Measurements from ENCODE around the gene PDXK.
"Not testable (repeated sequence)": the region's sequence is repeated elsewhere in the genome, so short reads cannot be mapped to it uniquely, and the experiment has no call there.

The PDXK gene

GRCh38 chr21:43697758-43698643, 20.9 kb upstream of the PDXK start:
- FAIRE-seq (no peak), DNase-seq (ENCODE audit: low spot score) (no peak)

DNA sequence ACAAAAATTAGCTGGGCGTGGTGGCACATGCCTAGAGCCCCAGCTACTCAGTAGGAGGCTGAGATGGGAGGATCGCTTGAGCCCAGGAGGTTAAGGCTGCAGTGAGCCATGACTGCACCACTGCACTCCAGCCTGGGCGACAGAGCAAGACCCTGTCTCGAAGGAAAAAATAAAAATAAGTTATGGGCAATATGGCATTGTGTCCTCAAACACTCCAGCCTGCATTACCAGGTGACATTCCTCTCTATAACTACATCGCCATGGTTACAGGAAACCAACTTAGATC, 19.5 kb upstream of the PDXK start:
- not testable (repeated sequence) for DNase-seq (ENCODE audit: low spot score); FAIRE-seq

DNA sequence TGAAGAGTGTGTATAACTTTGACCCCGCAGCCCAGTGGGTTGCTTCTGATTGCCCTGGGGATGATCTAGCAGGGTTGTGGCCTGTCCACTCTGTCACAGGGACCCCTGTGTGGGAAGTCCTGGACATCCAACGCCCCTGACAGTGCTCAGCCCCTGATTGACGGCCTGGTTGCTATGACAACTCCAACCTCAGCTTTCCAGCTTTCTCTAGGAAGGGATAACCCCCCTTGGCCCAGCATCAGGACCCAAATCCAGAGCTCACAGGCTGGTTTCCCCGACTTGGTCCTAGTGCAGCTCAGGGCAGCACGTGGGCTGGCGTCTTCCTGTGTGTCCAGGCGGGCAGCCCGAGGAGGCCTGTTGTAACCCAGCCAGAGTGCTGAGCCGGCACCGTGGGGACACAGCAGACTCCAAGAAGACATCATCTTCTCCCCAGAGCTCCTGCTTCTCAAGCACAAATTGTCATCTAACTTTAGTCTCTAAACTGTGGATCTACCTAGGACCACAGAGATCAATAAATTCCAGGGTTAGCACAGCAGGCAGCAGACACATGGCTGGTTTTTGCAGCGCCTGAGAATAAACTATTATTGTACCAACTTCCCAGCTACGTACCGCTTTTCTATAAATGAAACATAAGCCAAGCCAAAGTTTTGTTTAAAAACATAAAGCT, 18.9 kb upstream of the PDXK start:
- no peak for FAIRE-seq

DNA sequence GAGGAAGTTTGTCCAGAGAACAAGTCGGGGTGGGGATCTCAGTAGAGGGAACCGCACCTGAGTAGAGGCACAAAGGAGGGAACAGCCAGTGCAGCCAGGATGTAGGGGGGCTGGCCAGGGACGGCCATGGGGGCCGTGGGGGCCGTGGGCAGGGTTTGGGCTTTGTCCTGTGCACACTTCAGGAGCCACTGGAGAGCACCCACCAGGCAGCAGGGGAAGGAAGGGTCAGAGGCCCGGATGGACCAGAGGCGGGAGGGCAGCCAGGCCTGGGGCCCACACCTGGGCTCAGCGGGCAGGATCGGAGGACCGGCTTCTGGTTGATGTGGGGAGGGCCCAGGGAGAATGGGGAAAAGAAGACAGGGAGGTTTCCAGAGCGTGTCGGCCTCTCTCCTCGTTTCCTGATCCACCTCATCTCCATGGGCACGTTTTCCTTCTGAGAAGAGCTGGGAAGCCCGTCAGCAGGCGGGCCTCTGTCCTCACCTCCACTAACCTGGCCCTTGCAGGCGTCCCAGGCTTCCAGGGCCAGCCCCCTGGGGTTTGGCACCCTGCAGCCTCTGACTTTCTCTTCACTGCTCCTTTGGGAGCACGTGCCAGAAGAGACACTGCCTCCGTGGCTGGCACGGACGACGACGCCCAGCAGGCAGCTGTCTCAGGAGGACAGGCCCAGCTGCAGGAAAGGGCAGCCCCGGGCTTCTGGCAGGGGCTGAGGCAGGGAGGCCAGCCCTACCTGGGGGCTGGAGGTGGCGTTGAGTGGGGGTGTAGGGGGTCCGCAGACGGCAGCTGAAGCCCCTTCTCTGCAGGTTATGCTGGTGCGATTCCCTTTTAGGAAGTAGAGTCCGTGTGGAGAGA, 16.8 kb upstream of the PDXK start:
- DNase-seq (ENCODE audit: low spot score) (no peak), FAIRE-seq (no peak)

More for the DNA sequence above, 18.9 kb upstream of the PDXK start:
- no peak for DNase-seq (ENCODE audit: low spot score)

GRCh38 chr21:43702785-43703034, 16.2 kb upstream of the PDXK start:
- FAIRE-seq (no peak), DNase-seq (ENCODE audit: low spot score) (no peak)

DNA sequence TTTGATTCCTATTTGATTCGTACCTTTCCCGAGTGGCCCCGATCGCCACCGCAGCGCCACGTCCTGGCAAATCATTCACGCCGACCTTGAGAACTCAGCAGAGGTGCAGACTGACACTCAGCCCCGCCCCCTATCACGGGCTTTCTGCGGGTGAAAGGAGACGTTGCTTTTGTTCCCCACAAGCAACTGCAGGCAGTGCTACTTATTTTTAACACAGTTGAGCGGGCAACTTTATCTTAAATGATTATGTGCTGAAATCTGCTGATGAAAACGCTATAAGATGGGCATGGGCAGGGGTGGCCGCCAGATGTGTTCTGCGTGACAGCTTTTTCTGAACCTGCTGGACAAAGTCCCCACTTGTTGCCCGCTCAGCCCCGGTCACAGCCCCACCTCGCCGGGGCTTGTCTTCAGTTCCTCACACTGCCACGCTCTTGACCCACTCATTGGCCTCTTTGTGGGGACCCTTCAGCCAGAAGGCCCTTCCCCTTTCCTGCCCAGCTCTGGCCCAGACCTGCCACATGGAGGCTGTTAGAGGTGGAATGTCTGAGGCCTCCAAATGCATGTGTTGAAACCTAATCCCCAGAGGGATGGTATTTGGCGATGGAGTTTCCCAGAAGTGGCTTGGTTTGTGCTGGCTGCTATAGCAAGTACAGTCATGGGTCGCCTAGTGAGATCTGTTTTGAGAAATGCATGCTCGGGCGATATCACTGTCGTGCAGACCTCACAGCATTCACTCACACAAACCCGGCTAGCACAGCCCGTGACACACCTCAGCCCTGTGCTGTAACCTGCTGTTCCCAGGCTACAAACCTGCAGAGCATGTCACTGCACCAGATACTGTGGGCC, 15.7 kb upstream of the PDXK start:
- no peak for DNase-seq (ENCODE audit: low spot score)
- no peak for FAIRE-seq

DNA sequence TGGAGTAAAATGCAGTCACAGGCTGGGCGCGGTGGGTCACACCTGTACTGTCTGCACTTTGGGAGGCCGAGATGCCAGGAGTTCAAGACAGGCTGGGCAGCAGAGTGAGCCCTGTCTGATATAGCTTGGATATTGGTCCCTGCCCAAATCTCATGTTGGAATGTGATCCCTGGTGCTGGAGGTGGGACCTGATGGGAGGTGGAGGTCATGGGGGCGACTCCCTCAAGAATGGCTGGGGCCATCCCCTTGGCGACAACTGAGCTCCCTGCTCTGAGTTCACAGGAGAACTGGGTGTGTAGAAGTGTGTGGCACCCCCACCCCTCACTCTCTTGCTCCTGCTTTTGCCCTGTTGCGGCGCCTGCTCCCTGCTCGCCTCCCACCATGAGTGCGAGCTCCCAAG, 11.5 kb upstream of the PDXK start:
- FAIRE-seq = no peak
- no peak for DNase-seq (ENCODE audit: low spot score)

GRCh38 chr21:43708745-43709381, 10.1 kb upstream of the PDXK start:
- FAIRE-seq (no peak), DNase-seq (ENCODE audit: low spot score) (no peak)

DNA sequence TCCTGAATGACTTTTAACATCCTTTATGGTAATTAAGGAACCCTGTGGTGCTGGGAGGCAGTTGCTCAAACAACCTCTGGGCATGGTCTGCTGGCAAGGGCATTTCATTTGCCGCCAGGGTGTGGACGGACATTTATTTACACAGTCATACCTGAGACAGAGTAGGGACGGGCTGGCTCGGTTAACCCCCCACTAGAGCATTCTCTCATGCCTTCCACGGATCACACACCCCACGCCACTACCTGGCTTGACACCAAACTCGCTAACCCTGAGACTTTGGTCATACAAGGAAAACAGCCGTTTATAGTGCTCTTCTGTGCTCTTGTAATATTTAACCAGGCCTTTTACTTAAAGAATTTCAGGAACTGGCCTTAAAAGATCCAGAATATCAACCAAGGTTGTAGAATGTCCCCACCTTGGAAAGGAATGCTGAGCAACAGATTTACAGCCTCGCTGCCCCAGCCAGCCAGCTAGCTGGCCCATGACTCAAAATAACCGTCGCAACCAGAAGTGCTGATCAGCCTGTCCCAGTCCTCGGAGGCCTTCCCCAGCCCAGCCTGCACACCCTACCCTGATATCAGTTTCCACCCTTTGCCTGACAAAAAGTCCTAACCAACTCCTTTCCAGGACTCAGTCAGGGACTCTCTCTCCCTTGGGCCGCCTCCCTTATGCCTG, 6.5 kb upstream of the PDXK start:
- peak; percentile 44 for FAIRE-seq
- DNase-seq (ENCODE audit: low spot score) = peak; percentile 85

- not testable (repeated sequence) for DNase-seq (ENCODE audit: low spot score); FAIRE-seq
These were observed 5.8 kb upstream of the PDXK start for GRCh38 chr21:43713123-43713522.

GRCh38 chr21:43716376-43717165, 2.4 kb upstream of the PDXK start:
- FAIRE-seq = no peak
- peak; percentile 23 for DNase-seq (ENCODE audit: low spot score)

DNA sequence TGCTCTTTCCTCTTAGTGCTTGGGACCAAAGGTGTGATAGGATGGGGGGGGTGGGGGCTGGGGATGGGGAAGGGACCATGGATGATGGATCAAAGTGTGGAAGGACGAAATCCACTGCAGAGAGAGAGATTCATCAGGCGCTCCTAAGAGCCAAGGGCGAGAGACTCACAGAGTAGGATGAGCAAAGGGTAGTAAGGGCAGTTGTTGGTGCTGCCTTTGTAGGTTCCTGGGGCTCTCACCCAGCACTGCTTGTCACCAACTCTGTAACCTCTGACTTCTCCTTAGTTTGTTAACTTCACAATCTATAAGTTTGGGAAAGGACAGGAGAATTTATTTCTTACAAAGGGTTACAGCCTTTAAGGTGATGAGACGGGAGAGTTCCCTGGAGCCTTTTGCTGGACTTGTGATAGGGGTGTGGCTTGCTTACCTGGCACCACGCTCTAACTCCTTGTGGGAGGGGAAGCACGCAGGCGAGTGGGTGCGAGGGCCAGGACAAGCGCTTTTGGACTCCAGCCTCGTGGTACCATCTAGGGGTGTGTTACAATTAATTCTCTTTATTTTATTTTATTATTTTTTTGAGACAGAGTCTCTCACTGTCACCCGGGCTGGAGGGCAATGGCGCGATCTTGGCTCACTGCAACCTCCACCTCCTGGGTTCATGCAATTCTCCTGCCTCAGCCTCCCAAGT, 1.6 kb upstream of the PDXK start:
- FAIRE-seq (no peak), DNase-seq (ENCODE audit: low spot score) (no peak)

- no peak for FAIRE-seq
- DNase-seq (ENCODE audit: low spot score) = no peak
These were observed 710 bp upstream of the PDXK start for GRCh38 chr21:43717967-43718871.

- no peak for FAIRE-seq
These were observed 1.0 kb downstream of the PDXK start for GRCh38 chr21:43719748-43720538.

DNA sequence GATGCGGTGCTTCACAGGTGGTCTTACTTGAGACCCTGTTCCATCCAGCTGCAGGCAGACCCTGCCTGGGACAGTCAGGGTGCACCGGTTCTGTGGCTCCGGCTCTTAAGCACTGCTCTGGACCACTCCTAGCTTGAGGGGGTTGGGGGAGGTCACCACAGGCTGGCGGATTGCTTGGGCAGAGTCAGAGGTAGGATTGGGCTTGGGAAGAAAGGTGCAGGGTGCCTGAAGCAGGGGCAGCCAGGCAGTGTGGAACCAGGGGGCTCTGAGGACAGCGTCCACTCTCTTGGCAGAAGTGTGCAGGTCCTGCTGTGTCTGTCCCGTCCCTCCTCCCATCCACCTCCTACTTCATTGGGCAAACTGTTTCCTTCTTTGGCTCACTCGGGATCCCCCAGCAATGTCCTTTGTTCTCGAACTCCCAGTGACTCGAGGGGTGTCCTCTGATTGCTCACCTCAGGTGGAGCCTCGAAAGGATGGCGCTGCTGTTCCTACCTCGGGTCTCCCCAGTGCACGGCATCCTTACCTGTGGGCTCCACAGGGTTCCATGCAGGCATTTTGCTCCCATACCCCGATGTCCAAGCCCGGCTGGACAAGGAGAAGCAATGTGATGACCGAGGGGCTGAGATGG, 1.7 kb downstream of the PDXK start:
- FAIRE-seq (no peak), DNase-seq (ENCODE audit: low spot score) (no peak)

More at GRCh38 chr21:43719748-43720538, 1.0 kb downstream of the PDXK start:
- DNase-seq (ENCODE audit: low spot score) = no peak

DNA sequence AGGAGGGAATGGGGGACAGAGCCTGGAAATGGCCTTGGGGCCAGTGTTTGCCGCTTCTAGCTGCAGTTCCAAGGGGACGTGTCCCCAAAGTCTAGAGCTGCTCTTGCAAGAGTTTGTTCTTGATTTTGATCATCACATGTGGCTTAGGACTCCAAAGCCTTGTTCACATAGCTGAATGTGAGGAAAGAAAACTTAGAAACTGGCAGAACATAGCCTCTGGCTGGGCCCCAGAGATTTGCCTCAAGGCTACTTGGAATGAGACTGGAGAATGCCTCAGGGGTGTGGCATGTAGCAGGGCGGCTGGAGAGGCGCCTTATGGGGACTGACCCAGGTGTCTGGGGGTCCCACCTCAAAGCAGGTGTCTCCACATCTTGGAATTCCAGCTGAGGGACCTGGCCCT, 2.3 kb downstream of the PDXK start:
- FAIRE-seq (no peak), DNase-seq (ENCODE audit: low spot score) (no peak)

- FAIRE-seq (no peak), DNase-seq (ENCODE audit: low spot score) (no peak)
These were observed 3.0 kb downstream of the PDXK start for GRCh38 chr21:43721939-43722338.
